Stimulated activated CD8-positive, alpha-beta memory T cell treated with anti-CD3 and anti-CD28 coated beads, Interleukin-7, amount 100 ng/mL, for 24 hours (primary cell): ENCODE data around the gene RNF38.
"Not testable (repeated sequence)": the region's sequence is repeated elsewhere in the genome, so short reads cannot be mapped to it uniquely, and the experiment has no call there.

Experiments
- DNase-seq: peaks from one replicate; pipeline ENCODE4 v3.0.0-alpha.2; 2020; ENCODE audit warnings: low read depth

Gene RNF38

GRCh38 chr9:36407122-36407723, 7.2 kb upstream of the RNF38 start:
- DNase-seq = no peak

GRCh38 chr9:36402536-36402935, 2.5 kb upstream of the RNF38 start:
- no peak for DNase-seq

- no peak for DNase-seq
Observed at GRCh38 chr9:36401897-36402480, 1.9 kb upstream of the RNF38 start.

- DNase-seq = no peak
Observed at GRCh38 chr9:36401164-36401740, 1.2 kb upstream of the RNF38 start.

- DNase-seq = peak; percentile 85
Observed at GRCh38 chr9:36400332-36401163, 479 bp upstream of the RNF38 start.

GRCh38 chr9:36398745-36399144, 1.3 kb downstream of the RNF38 start:
- no peak for DNase-seq

- DNase-seq = no peak
Observed at GRCh38 chr9:36396985-36397384, 3.1 kb downstream of the RNF38 start.

GRCh38 chr9:36392489-36392888, 7.6 kb downstream of the RNF38 start:
- no peak for DNase-seq

- DNase-seq = no peak
Observed at GRCh38 chr9:36389590-36389989, 10.5 kb downstream of the RNF38 start.

GRCh38 chr9:36386396-36386965, 13.6 kb downstream of the RNF38 start:
- DNase-seq = not testable (repeated sequence)

GRCh38 chr9:36382484-36382883, 17.6 kb downstream of the RNF38 start:
- no peak for DNase-seq

- no peak for DNase-seq
Observed at GRCh38 chr9:36364577-36364976, 35.5 kb downstream of the RNF38 start.

- DNase-seq = no peak
Observed at GRCh38 chr9:36363448-36363847, 36.6 kb downstream of the RNF38 start.

GRCh38 chr9:36358486-36358885, 41.6 kb downstream of the RNF38 start:
- DNase-seq = no peak

- no peak for DNase-seq
Observed at GRCh38 chr9:36357639-36358038, 42.4 kb downstream of the RNF38 start.

GRCh38 chr9:36346569-36346968, 53.5 kb downstream of the RNF38 start:
- DNase-seq = no peak

- no peak for DNase-seq
Observed at GRCh38 chr9:36345103-36345846, 54.8 kb downstream of the RNF38 start.

GRCh38 chr9:36341936-36342577, 58.0 kb downstream of the RNF38 start:
- DNase-seq = no peak

- DNase-seq = no peak
Observed at GRCh38 chr9:36337865-36338264, 62.2 kb downstream of the RNF38 start.

- DNase-seq = no peak
Observed at GRCh38 chr9:36337002-36337401, 63.1 kb downstream of the RNF38 start.

- DNase-seq = no peak
Observed at GRCh38 chr9:36336131-36336907, 63.8 kb downstream of the RNF38 start.
